Left renal cortex interstitium (tissue), 4 donors: ENCODE results near the gene SERTAD1. TPM values are rescaled to one million over a fixed set of nuclear protein-coding genes. Genes with fewer than 3 reads are reported as not detected.
"Not testable (repeated sequence)": the region's sequence is repeated elsewhere in the genome, so short reads cannot be mapped to it uniquely, and the experiment has no call there.

Source experiments
- DNase-seq, 4 donors: peaks; one replicate each; pipeline ENCODE4 v3.0.0-alpha.2; 2013; ENCODE audit warnings: low read depth in 4 of 4, low spot score in 2 of 4, missing footprints in 1 of 4
- polyA plus RNA-seq, 4 donors: library from polyadenylated mRNA; unstranded; fragments of 120-200 nt; gene quantifications; one replicate each; pipeline ENCODE4 v1.2.1, GENCODE V29; 2013; ENCODE audit not compliant: insufficient read length in 4 of 4

SERTAD1 gene, protein sequence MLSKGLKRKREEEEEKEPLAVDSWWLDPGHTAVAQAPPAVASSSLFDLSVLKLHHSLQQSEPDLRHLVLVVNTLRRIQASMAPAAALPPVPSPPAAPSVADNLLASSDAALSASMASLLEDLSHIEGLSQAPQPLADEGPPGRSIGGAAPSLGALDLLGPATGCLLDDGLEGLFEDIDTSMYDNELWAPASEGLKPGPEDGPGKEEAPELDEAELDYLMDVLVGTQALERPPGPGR
- 10 to 100 TPM in 1 of 4 donors, 1 to 10 TPM in 3; 6.9 to 12.7 (median 8.3) TPM for polyA plus RNA-seq

- DNase-seq, result peak; percentile 97 to 99 (median 98)
These were observed at the start of gene SERTAD1 for GRCh38 chr19:40425450-40426287. SERTAD1 (minus strand) TSS chr19:40425992; CDS start chr19:40423546, 2,446 bp downstream.

DNA sequence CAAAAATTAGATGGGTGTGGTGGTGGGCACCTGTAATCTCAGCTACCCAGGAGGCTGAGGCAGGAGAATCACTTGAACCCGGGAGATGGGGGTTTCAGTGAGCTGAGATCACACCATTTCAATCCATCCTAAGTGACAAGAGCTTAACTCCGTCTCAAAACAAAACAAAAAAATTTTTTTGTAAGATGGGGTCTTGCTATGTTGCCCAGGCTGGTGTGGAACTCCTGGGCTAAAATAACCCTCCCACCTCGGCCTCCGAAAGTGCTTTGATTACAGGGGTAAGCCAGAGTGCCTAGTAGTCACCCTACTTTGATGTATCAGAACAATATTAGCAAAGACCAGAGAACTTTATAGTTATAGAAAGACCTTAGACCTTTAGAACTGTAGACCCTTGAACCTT, 48.9 kb upstream of the SERTAD1 start:
- no peak for DNase-seq

GRCh38 chr19:40472516-40472915, 46.7 kb upstream of the SERTAD1 start:
- DNase-seq, result no peak

DNA sequence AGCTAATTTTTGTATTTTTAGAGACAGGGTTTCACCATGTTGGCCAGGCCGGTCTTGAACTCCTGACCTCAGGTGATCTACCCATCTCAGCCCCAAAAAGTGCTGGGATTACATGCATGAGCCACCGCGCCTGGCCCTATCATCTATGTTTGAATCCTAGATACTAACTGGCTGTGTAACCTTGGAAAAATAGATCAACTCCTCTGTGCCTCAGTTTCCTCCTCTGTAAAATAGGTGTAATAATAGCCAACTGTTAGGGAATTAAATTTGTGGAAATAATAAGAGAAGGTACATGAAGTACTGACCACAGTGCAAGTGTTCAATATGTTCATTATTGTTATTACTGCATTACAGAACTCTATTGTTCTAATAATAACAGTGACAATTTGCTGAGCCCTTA, 45.3 kb upstream of the SERTAD1 start:
- DNase-seq, result no peak

DNA sequence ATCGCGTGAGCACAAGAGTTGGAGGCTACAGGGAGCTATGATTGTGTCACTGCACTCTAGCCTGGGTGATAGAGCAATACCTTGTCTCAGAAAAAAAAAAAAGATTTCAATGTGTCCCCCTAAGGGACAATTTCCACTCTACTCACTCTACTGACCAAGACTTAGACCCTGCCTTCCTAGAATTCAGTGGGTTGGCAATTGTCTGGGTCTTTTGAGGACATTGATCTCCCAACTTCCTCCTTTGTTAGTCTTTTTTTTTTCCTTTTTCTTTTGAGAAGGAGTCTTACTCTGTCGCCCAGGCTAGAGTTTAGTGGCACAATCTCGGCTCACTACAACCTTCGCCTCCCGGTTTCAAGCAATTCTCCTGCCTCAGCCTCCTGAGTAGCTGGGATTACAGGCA, 43.2 kb upstream of the SERTAD1 start:
- DNase-seq, result no peak

- DNase-seq, result no peak
These were observed 41.4 kb upstream of the SERTAD1 start, which contains the start of gene SPTBN4 for GRCh38 chr19:40466985-40467734. SPTBN4 (plus strand) TSS chr19:40467001; CDS start chr19:40472622, 5,621 bp downstream.

GRCh38 chr19:40466219-40466984, 40.6 kb upstream of the SERTAD1 start:
- no peak for DNase-seq

DNA sequence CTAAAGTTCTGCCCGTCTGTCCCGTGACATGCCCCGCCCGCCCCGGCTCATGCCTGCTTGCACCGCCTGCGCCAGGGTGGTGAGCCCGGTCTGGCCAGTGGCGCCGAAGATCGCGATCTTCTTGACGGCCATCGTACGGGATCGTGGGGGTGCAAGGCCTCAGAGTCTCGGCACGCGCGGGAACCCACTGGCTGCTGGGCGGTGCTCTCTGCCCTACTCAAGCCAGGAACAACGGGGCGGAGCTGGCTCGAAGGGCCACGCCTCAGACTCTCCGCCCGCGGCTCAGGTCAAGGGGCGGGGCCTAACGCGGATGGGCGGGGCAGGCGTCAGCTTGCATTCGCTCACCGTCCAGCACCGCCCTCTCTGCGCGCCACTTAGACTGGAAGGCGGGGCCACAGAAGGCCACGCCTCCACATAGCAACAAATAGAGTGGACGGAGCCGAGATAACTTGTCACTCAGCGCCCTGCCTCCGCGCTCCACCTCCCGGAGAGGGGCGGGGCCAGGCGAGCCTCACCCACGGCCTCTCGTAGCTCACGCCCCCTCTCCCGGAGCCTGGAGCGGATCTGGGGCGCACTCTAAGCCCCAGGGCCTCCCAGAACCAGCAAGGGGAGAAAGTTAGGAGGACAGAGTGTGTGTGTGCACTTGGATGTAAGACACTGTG, 39.9 kb upstream of the SERTAD1 start, which contains the start of gene BLVRB:
Gene BLVRB (minus strand): TSS at position 189 of the 662 bp plus-strand sequence. CDS start 57 bp downstream, at position 132.
- DNase-seq, result peak; percentile 90 to 100 (median 99)

DNA sequence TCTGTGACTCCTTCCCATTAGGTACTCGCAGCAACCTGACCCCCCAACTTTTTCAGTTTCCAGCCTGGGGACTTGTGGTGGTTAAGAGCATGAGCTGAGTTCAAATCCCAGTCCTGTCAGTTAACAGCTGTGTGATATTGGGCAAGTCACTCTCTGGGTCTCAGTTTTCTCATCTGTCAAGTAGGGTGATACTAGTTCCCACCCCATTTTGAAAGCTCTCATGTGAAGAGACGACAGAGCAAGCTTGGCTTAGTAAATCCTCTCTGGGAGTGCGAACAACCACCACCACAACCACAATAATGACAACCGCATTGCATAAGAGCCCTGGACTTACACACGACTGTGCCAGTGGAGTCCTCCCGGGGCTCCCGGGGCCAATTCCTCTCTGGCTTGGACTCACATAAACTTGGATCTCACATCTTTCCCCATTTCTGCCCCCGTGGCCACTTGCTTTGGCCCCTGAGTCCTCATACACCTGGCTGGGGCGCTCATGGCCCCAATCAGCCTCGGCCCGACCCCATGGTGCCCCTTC, 39.3 kb upstream of the SERTAD1 start:
- no peak for DNase-seq

GRCh38 chr19:40464059-40465024, 38.5 kb upstream of the SERTAD1 start:
- DNase-seq, result peak in 2 of 4 donors; percentile 62 to 85

DNA sequence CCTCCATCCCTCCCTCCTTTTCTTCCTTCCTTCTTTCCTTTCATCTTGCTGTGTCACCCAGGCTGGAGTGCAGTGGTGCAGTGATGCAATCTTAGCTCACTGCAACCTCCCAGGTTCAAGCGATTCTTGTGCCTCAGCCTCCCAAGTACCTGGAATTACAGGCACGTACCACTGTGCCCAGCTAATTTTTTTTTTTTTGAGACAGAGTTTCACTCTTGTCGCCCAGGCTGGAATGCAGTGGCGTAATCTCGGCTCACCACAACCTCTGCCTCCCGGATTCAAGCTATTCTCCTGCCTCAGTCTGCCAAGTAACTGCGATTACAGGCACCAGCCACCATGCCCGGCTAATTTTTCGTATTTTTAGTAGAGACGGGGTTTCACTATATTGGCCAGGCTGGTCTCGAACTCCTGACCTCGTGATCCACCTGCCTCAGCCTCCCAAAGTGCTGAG, 37.8 kb upstream of the SERTAD1 start:
- not testable (repeated sequence) for DNase-seq

GRCh38 chr19:40461669-40462221, 36.0 kb upstream of the SERTAD1 start:
- DNase-seq, result no peak

GRCh38 chr19:40460185-40460584, 34.4 kb upstream of the SERTAD1 start:
- no peak for DNase-seq

GRCh38 chr19:40458597-40458974, 32.8 kb upstream of the SERTAD1 start:
- DNase-seq, result no peak

- no peak for DNase-seq
These were observed 32.3 kb upstream of the SERTAD1 start for GRCh38 chr19:40457953-40458596.

- DNase-seq, result no peak
These were observed 31.3 kb upstream of the SERTAD1 start for GRCh38 chr19:40457048-40457447.

DNA sequence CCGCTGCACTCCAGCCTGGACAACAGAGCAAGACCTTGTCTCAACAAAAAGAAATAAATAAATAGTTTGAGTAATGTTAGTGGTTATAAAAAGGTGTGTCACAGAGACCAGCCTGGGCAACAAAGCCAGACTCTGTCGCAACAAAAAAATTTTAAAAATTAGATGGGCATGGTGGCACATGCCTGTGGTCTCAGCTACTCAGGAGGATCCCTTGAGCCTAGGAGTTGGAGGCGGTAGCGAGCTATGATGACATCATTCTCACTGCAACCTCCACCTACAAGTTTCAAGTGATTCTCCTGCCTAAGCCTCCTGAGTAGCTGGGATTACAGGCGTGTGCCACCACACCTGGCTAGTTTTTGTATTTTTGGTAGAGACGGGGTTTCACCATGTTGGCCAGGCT, 28.2 kb upstream of the SERTAD1 start:
- not testable (repeated sequence) for DNase-seq
